Endometrium (tissue), 2 donors: ENCODE data around the gene HOXA6.

Experiments
- FAIRE-seq: peaks from 2 replicates; lab custom pipeline; 2012; peaks lifted over from hg19 to GRCh38; lab: Jason Lieb, UNC
- donor health status: control.
- donor health status: control.

HOXA6 gene

DNA sequence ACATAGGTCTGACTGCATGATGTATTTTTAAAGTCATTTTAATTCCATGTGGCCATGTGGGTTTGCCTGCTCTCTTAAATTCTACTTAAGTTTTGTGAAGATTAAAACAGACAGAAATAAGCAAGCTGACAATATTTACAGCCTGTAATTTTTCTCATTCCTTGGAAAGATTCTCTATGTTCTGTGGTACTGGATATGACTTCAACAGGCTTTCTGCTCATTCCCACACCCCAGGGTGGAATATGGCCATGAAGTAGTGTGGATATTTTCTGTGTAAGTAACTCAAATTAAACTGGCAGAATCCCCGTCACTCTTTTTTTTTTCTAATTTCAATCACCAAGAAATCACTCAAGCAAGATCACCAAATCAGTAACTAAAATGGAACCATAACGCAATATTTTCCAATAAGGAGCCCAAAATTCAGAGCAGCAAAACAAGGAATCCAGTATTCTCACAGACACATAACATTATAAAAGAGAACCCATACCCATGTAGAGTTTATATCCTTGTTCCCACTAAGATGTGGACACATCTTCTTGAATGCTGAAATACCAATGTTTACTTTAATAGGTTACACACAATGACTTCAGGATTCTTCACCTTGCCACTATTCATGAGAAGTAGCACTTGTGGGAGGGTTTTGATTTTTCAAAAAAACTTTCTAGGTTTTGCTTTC lies 9.8 kb downstream of the HOXA6 start:
- FAIRE-seq: no peak

DNA sequence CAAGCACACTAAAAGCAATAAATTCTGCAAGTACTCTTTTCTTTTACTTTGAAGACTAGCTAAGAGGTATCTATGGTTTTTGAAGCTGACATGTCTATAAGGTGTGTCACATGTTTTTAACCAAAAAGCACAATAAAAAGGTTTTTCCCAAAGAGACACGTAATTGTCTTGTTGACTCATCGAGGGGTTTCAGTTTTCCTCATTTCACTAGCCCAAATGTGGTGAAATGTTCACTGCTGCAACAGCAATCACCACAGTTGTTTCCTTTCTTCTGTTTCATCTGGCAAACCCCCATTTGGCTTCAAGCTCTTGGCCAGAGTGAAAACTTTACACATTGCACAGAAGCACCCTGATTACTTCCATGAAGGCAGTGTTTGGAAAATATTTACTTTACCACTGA lies 13.2 kb downstream of the HOXA6 start:
- FAIRE-seq: no peak

DNA sequence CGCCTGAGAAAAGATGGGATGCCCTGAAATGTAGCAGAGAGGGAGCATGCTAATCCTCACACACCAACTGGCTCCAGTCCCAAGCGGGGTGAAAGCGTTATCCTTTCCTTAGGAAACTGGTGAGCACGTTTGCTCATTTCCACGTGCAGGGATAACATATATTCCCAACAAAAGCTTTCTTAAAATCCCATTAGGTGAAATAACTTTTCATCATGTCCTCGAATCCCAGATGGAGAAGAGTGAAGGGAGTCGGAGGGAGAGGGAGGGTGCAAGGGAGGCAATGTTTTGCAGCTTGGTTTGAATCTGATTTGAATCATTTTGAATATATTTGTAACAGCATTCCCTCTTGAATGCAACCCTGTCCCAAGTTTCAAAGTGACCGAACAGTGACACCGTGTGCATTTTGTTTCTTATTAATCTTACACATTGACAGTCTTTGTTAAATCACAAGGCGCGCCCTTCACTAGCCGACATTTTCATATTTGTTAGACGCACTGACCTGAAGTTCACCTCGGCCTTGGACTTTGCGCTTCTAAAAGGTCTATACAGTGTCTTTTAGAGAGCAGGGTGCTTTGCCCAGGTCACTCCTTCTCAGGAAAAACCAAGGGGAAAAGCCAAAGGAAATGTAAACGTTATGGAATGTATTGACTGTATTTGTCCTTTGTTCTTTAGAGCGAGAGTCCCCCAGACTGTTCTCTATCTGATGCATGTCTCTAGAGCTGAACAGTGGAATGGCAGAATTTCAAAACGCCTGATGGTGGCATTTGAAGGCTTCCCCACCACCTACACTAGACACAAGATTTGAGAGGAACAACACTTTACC lies 14.0 kb downstream of the HOXA6 start:
- FAIRE-seq: no peak

DNA sequence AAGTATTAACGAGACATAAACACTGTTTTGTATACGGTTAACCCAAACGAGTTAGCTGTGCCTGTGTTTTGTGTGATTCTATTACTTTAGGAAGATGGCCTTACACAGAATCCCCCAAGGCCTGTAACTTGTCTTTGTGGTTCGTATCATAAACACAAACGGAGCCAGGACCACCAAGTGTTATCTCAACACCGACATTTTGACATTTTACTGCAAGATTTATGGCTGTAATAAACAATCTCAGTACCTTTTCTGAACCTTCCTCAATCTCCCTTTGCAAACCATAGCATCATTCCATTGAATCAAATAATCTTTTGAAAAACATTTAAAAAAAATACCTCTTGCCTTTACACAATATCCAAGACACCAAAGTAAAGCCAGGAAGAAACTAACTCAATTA lies 14.6 kb downstream of the HOXA6 start:
- FAIRE-seq: no peak

DNA sequence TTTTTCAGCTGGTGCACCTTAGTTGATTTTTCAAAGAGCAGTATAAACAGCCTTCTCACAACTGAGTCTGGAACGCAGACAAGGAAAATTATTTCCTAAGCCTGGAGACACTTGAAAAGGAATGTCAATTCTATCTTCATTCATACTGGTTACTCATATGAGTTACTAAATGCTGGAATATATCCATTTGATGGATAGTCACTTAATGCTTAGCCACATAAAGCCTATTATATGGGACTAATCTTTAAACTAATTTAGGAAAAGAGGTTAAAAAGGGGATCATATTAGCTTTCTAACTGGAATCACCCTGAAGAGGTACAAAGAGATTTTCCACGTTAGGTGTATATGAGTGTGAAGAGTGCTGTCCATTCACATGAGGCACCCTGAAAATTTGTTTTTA lies 15.4 kb downstream of the HOXA6 start:
- FAIRE-seq: no peak

DNA sequence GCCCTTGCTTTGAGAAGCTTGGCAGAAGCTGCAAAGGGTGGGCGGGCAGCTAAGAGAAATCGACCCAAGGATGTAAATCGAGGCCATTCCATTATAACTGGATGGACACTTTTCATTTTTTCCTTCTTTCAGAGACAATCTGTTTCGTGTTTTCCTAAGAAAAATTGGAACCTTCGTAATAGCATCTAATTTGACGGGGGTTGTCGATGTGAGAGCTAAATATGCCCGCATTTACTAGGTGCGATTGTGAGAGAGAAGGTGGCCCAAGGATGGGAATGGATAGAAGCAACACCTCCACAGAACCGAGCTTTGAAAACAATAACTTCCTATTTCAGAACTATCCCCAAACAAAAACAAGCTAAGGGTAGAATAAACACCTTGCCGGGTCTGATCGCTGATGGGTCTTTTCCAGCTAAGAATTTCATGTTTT lies 16.2 kb downstream of the HOXA6 start:
- no peak for FAIRE-seq

DNA sequence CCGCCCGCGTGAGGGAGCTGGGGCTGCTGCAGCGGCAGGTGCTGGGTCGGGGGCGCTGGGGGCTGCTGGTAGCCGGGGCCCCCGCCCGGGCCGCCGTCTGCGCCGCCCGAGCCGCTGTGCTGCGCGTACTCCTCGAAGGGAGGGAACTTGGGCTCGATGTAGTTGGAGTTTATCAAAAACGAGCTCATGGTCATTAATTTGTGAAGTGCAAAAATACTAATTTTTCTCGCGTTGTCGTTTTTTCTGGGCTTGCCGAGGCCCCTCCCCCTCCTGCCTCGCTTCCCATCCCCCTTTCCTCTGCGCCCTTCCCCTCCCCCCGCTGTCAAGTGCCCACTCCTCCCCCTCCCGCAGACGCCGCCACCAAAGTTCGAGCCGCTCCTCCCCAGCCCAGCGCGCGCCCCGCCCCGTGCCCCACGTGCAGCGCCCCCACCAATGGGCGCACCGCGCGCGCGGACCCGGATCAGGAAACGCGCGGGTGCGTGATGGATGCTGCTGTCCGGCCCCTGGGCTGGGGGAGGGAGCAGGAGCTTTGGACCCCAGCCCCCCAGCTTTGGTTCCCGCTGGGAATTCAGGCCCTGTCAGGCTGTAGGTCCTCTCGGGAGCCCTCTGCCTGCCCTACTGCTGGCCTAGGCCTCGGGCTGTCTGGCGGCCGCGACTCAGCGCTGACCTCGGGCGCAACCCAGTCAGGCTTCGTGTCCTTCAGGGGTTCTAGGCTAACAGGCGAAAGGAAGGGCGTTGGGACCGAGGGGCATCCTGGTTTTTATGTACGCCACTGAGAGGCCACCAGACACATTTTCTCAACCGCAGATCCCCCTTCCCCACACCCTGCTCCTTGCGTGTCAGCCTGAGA lies 16.8 kb downstream of the HOXA6 start, which contains the start of gene HOXA4:
TSS of gene HOXA4 (minus strand) at position 218 of the 850 bp plus-strand sequence. CDS start at position 194, 24 bp downstream.
- FAIRE-seq: no peak

DNA sequence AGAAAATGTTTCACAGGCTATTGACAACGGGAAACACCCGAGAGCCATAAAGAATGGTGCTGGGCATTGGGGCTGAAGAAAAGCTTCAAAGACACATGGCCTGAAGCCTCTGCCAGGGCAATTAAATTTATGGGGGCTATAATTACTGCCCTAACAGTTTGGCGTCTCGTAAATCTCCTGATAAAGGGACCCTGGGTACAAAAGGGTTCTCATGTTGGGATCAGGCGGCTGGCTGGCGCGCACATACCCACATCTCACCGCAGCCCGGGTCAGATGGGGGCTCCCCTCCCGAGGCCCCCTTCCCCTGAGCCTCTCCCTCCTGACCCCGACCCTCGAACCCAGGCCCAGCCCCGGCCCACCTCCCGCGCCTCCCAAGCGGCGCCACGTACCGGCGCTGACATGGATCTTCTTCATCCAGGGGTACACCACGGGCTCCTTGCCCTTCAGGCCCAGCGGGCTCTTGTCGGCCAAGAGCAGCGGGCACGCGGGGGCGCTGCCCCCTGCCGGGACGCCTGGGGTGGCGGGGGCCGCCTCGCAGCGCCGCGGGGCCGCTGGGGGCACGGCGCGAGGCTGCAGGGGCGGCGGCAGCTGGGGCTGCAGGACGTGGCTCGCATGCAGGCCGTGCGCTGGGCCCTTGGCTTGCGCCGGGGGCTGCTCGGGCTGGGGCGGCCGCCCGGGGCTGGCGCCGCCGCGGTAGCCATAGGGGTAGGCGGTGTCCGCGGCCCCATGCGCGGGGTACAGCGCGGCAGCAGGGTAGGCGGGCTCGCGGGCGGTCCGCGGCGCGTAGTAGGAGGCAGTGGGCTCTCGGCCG lies 17.6 kb downstream of the HOXA6 start:
- no peak for FAIRE-seq

DNA sequence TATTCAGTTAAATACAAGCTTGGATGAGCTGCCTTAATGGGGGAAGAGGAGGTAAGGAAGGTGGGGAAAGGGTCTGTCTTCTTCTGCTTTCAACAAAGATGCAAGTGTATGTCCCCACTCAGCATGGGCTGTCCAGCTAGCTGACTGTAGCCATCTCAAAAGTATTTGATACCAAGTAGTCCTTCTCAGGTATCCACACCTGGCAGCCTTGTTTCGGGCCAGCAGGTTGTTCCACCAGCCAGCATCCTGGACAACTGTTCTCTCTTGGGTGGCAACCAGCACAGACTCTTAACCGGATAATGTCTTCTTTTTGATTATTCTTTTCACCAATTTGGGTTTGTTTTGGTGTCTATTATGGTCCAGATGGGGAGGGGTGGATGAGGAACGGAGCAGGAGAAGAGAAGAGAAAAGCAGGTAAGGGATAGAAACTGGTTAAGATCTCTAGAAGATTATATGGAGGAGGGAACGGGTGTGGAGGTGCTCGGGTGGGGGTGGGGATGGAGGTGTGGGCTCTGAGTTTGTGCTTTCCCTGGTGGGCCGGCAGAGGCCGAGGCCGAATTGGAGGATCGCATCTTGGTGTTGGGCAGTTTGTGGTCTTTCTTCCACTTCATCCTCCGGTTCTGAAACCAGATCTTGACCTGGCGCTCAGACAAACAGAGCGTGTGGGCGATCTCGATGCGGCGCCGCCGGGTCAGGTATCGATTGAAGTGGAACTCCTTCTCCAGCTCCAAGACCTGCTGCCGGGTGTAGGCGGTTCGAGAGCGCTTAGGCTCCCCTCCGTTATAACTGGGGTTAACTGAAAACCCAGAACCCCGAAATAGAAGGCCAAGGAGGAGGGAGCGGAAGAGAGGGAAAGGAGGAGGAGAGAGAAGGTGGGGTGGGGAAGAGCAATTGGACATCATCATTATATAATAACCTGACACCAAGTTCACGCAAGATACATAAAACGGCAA lies 18.5 kb downstream of the HOXA6 start:
- no peak for FAIRE-seq

DNA sequence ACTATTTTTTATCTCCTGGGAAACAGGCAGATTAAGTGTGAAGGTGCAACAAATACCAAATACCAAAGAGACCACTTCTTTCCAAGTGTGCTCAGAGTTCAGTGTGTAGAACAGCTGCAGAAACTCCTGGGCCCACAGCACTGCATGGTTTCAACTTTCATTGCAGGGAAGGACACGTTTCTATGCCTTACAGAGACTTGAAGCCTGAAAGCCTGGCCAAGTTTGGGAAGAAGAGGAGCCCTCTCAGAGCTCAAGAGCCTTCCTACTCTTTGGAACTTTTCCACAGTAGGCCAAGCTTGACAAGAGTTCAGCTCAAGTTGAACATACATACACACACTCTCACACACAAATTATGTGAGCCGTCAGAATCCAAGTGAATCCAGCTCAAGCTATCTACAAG lies 19.5 kb downstream of the HOXA6 start:
- FAIRE-seq: no peak

DNA sequence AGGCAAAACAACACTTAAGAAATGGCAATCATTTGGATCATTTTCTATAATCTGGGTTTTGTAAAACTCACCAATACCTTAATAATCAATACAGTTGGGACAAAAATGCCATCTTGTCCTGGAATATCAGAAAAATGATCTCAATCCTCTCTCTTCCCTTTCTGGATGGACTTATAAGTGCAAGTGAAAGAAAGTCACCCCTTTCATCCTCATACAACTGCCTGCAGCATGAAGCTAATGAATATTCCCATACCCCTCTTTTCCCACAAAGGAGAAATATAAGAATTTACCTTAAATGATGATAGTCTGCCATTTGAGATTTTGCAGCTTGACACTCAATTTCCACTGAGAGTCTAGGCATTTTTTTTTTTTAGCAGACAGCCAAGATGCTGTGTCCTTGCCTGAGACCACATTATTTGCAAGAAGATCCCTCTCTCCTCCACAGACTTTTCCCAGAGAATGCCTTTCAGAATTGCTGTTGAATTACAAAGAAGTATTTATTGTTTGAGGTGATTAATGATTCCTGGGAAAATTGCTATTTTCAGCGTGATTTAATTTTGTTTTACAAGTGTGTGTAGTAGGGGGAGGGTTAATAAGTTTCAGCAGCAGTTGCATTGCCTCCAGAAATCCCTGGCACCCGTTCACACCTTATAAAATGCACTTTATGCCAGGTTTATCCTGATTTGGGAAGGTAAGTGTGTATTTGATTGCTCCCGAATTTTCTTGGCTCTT lies 20.8 kb downstream of the HOXA6 start:
- FAIRE-seq: no peak

DNA sequence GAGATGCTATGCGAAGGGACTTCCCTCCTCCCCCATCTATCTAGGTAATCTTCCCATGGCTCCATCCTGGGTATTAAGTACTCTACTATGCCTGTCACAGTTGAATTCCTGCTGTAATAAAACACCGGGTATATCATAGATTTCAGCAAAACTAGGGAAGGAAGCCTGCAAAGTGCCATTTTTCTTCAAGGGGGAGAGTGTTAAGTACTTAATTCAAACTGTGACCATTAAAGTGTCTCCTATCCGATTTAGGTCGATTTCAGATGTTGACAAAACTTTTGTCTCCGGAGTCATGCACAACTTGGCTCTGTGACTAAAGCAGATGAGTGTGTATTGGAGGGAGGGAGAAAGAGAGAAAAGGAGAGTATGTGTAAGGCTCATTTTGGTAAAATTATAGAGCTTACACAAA lies 21.6 kb downstream of the HOXA6 start:
- no peak for FAIRE-seq

DNA sequence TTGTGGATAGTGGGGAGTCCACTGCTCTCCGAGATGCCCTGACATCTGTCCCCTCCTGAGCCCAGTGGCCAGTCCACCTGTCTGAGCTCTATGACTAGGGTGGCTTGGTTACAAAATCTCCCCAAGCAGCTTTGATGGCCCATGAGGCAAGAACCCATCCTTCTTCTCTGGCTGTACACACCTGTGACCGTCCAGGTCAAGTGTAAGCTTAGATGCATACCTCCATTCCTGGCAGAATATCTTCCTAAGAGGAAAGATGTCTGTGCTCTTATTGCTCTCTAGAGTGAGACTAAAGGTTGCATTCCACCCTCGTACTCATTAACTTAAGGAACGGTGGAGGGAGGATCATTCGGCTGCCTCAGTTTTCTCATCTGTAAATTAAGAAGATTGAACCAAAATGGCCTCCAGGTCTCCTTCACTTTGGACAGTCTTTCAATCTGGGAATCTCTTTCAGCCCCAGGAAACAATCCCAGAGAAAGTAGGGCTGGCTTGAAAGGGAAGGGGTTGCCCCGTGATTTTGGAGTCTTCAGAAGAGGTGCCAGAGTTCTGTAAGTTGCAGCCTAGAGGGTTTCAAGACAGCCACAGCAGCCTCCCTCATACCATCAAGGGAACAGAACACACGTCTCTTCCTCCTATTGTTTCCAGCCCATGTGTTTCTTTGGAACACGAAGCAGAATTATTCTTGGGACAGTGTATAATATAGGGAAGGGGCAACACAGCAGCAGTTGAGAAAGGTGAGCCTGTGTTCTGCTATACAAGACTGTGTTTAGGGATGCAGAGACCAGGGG lies 22.5 kb downstream of the HOXA6 start:
- FAIRE-seq: no peak

DNA sequence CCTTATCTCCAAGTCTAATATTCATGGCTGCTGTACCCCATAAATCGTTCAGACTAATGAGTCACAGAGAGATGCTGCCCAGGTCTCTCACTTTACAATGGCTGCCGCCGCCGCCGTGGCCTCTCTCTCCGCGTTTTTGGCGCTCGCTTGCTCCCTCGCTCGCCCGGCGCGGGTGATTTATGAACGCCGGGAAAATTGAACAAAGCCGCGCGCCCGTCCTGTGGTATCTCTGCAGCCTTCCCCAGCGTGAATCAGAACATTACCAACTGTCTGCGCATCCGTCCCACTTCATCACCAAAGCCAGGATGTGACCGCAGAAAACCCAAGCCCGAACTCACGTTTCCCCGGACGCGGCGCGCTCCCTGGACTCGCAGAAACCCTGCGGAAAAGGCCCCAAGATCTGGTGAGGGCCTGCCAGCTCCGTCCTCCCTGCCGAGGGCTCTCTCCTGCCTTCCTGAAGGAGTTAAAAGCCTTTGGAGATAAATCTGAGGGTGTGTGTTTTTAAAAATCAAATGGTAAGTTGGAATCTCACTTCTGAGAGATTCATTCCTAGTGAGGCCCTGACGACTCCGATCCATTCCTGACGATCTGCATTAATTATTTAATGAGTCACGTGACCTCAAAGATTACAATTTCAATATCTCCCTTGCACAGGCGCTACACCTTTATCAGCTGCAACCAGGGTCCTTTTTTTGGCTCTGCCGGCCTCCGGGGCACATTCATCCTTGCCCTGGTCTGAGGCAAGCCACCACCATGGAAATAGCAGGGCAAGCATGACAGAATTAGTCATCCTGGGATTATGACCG lies 23.3 kb downstream of the HOXA6 start:
- no peak for FAIRE-seq

DNA sequence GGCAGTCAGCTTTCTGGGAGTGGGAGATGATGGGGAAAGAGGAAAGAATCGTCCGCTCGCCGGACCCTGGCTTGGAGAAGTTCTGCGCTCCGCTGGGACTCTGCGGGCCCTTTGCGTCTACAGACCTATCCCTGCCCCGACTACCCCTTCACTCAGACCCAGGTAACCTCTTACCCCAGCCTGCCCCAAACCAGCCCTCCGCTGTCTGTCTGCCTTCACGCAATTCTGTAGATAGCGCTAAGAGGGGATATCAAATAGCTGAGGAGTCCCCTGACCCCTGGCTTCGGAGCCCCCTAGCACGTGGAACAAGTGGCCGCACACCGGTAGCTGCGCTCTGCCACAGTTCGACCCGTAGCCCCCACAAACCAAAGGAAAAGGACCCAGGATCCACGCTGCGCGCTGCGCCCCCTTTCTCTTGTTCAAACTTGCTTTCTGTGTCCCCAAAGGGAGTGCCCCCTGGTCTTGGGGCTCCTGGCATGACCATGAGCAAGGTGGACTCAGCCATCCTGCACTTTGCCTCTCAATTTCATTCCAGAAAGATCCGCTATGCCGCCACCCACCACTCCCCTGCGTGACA lies 24.0 kb downstream of the HOXA6 start:
- FAIRE-seq: no peak

DNA sequence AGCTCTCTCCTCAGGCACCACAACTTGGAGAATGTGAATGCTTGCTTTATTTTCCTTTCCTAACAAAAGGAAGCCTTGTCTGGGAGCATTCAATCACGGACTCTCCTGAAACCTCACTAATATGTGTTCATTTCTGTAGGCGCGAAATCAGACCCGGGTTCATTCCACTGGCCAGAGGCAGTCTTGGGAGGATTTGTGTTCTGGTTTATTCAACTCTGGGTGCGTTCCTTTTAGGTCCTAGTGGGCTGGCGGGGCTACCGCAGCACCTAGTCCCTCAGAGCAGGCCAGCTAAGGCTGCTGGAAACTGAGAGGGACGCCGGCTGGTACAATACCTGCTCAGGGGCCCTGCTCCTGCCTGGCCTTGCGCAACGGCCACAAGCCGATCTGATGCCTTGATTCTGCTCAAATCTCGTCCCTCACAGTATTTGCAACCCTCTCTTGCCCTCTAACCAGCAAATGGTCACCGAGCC lies 24.5 kb downstream of the HOXA6 start:
- FAIRE-seq: no peak

DNA sequence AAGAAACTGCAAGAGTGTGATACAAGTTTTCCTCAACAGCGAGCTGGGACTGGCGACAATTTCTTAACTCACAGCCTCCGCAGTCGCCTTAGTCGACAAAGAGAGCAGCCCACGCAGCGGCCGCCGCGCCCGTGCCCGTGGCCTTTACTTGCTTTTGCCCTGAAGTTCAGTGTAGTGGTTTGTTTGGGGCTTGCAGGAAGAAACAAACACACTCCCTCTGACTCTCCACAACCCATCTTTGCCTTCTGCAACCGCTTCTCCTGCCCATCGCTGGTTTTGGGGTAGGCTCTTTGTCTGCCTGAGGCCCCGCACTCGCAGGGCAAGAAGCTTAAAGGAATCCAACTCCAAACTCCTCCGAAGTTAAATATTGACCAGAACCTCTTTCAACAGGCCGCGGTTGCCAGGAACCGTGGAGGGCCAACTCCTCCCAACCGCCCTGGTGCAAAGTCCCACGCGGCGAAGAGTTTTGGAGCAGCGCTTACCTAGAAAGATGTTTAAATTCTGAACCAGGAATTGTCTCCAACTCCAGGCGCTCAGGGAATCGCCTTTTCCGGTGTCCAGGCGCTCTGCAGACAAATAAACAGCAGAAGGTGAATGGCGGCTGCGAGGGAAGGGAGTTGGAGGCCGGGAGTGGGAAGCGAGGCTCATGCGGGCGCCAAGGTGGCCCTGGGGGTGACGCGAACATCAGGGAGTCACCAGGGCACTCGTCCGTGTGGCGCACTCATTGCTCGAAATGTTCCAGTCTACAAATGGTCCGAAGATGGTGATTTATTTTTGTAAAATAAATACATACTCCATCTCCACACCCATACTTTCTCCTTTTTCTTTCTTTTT lies 25.3 kb downstream of the HOXA6 start:
- no peak for FAIRE-seq
